ENCODE measurements around the gene CDH15. TPM values are rescaled to one million over a fixed set of nuclear protein-coding genes. Genes with fewer than 3 reads are reported as not detected.

Gene CDH15
- total and polyA plus RNA-seq, 9 of the 15 experiments (the other 6 are each of a cell fraction or from before 2014, with no cell fraction given): 0.07 to 0.18 TPM; not detected in 7

GRCh38 chr16:89191901-89192185 lies 20.3 kb downstream of the CDH15 start (continued):
- TF ChIP-seq ZNF696 (CRISPR knock-in tag; conservative IDR thresholded peaks at IDR 0.05) (no peak), MGA (IDR thresholded peaks at IDR 0.05) (no peak), SETDB1 (IDR thresholded peaks at IDR 0.05; ENCODE audit: low read length) (no peak), ESRRB (CRISPR knock-in tag; IDR thresholded peaks at IDR 0.05; ENCODE audit: borderline replicate concordance) (no peak), TCFL5 (CRISPR knock-in tag; conservative IDR thresholded peaks at IDR 0.05) (no peak)

All from K562 (cell line).